SK-N-DZ (cell line): ENCODE results near the gene RUFY4.
"Not testable (repeated sequence)": the region's sequence is repeated elsewhere in the genome, so short reads cannot be mapped to it uniquely, and the experiment has no call there.

Source experiments
- DNase-seq: peaks from one replicate; pipeline ENCODE4 v3.0.0-alpha.2; 2015; ENCODE audit warnings: low spot score

The RUFY4 gene

DNA sequence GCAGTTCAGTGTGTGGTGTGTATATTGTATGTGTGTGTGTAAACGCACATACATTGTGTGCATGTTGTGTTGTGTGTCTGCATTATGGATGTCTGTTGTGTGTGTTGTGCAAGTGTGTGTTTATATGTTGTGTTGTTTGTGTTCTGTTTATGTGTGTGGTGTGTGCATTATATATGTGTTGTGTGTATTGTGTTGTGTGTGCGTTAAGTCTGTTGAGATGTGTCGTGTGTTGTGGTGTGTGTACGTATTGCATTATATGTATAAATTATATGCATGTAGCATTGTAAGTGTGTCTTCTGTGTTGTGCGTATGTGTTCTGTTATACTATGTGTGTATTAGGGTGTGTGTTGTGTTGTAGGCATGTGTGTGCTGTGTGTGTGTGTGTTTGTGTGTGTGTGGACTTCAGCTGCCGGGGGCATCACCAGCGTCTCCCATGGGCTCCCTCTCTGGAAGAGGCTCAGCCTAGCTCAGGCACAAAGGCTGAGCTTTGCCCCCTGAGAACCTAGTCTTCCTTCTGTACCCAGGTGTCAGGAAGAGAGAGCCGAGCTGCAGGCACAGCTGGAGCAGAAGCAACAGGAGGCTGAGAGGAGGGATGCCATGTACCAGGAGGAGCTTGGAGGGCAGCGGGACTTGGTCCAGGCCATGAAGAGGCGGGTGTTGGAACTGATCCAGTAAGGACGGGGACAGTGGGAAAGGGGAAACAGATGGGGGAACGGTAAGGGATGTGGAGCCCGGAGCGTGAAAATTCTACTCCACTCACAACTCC, 13.7 kb downstream of the RUFY4 start:
- no peak for DNase-seq

DNA sequence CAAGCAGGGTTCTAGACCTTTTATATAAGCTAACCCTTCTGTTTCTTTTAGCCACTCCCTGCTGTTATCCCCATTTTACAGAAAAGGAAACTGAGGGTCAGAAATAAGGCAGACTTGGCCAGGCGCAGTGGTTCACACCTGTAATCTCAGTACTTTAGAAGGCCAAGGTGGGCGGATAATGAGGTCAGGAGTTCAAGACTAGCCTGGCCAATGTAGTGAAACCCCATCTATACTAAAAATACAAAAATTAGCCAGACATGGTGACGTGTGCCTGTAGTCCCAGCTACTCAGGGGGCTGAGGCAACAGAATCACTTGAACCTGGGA, 14.3 kb downstream of the RUFY4 start:
- no peak for DNase-seq

DNA sequence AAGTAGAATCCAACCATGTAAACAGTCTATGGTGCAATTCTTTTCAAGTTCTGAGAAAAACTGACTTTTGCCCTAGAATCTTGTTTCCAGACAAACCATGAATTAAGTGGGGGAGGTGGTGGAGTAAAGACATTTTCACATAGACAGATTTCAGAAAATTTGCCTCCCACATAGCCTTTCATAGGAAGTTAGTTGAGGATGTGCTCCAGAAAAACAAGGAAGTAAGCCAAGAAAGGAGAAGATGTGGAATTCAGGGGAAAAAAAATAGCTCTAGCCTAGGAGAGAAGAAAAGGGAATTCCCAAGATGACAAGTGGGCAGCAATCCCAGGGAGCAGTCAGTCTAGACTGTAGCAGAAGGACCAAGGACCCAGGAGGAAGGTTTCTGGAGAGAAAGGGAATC, 17.4 kb downstream of the RUFY4 start:
- DNase-seq = no peak

DNA sequence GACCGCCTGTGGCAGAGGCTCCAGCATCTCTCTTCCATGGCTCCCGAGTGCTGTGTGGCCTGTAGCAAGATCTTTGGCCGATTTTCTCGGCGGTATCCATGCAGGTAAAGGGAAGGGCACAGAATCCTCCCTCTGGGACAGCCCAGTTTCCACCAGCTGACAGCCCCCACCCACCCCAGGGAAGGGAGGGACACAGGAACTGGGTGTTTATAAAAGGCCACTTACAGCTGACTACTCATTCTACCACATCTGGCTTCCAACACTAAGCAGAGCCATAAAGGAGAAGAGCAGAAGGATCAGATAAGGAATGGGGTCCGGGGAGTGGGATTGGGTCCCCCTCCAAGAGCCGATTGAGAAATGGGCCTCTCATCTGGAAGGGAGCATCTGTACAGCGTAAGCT, 20.2 kb downstream of the RUFY4 start:
- DNase-seq = no peak

DNA sequence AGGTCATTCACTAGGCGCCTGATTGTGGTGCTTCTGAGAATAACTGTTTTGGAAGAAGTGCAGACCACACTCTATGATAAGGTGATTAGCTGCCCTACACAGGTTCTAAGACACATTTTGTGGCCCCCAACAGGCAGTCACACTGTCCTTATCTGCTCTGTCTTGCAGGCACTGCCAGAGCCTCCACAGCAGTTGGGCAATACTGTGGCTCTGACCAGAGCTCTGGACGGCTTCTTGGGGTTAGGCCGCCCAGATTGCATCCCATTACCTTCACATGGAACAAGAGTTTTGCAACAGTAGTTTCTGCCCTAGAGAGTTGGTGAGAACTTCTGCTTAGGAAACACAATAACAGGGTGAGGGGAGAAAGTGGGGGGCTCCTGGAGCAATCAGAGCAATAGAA, 22.7 kb downstream of the RUFY4 start:
- no peak for DNase-seq

DNA sequence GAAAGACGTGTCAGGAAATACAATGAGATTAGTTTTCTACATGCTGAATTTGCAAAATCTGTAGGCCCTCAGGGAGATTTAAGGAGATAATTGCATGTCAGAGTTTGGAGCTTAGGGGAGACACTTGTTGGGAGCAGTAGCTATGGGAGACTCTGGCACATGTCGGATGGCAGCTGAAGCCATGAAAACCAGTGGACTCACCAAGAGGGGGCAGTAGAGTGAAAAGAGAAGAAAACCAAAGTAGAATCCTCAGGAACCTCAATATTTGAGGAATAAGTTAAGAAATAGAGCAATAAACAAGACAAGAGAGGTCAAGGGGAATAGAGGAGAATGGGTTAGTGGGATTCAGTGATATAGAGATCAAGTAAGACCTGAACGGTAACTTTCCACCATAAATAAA, 24.8 kb downstream of the RUFY4 start:
- DNase-seq = no peak

DNA sequence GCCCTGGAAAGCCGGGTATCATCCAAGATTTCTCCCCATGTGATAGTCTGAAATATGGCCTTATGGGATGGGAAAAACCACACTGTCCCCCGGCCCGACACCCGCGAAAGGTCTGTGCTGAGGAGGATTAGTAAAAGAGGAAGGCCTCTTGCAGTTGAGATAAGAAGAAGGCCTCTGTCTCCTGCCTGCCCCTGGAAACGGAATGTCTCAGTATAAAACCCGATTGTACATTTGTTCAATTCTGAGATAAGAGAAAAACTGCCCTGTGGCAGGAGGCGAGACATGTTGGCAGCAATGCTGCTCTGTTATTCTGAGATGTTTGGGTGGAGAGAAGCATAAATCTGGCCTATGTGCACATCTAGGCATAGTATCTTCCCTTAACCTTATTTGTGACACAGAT, 26.8 kb downstream of the RUFY4 start:
- DNase-seq = no peak

DNA sequence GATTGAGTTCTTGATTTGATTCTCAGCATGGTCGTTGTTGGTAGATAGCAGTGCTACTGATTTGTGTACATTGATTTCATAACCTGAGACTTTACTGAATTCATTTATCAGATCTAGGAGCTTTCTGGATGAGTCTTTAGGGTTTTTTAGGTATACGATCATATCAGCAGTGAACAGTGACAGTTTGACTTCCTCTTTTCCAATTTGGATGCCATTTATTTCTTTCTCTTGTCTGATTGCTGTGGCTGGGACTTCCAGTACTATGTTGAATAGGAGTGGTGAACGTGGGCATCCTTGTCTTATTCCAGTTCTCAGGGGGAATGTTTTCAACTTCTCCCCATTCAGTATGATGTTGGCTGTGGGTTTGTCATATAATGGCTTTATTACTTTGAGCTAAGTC, 28.9 kb downstream of the RUFY4 start:
- DNase-seq = no peak

DNA sequence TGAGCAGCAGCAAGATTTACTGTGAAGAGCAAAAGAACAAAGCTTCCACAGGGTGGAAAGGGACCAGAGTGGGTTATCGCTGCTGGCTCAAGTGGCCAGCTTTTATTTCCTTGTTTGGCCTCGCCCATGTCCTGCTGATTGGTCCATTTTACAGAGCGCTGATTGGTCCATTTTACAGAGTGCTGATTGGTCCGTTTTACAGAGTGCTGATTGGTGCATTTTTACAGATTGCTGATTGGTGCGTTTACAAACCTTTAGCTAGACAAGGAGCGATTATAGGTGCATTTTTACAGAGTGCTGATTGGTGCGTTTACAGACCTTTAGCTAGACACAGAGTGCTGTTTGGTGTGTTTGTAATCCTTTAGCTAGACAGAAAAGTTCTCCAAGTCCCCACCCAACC, 39.8 kb downstream of the RUFY4 start:
- DNase-seq = not testable (repeated sequence)

DNA sequence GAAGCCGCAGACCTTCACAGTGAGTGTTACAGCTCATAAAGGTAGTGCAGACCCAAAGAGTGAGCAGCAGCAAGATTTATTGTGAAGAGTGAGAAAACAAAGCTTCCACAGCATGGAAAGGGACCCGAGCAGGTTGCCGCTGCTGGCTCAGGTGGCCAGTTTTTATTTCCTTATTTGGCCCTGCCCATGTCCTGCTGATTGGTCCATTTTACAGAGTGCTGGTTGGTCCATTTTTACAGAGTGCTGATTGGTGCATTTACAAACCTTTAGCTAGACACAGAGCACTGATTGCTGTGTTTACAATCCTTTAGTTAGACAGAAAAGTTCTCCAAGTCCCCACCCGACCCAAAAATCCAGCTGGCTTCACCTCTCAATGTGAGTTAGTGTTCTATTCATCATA, 52.7 kb downstream of the RUFY4 start:
- not testable (repeated sequence) for DNase-seq

DNA sequence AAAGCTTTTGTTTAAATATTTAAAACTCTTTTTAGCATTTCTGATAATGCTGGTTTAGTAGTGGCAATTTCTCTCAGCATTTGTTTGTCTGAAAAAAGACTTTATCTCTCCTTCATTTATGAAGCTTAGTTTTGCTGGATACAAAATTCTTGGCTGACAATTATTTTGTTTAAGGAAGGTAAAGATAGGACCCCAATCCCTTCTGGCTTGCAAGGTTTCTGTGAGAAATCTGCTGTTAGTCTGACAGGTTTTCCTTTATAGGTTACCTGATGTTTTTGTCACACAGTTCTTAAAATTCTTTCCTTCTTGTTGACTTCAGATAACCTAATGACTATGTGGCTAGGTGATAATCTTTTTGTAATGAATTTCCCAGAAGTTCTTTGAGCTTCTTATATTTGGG, 53.2 kb downstream of the RUFY4 start:
- DNase-seq = not testable (repeated sequence)

DNA sequence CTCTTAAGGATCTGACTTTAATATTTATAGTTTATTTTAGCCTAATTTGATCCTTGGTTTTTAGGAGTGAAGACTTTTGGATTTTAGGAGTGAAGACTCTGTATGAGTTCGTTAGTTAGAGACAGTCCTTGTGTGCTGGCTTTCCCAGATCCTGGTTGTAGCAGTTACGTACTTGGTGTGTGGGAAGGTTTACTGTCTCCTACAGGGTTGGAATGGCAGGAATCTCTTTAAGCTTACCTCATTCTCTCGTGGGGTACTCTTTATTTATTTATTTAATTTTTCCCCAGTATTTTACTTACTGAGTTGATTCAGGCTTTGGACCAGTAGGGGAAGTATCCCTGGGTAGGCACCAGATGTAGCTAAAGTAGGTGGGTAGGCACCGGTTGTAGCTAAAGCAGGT, 54.9 kb downstream of the RUFY4 start:
- no peak for DNase-seq

DNA sequence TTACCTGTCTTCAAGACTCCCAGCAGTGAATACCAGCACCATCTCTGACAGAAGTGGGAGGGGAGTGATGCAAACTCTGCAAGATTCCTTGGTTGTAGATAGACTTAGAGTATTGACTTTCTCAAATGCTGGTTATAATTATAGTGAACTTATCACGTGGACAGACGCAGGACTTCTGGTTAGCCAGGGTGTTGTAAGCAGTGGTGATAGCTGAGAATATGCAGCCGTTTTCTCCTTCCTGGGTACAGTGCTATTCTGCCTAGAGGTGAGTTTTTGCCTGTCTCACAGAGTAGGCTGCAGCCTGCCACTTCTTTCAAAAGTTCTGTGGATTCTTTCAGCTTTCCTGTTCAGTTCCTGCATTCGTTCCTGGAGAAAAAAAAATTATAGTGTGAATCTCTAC, 56.0 kb downstream of the RUFY4 start:
- no peak for DNase-seq

DNA sequence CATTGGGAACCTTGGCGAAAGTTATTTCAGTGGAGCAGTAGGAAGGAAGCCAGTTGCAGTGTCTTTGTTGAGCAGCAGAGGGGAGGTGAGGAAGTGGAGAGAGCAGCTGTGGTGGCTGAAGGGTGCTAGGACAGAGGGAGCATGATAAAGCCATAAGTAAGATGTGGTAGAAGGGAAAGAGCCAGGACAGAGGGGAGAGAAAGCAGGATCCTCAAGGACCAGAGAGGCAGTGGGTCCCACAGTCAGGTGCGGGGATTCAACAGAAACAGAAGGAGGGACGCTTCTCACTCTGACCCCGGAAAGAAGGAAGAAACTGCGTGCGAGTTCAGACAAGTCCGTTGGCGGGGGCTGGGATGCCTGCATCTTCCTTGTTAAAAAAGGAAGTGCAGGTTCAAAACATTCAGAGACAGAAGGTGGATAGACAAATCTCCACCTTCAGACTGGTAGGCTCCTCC, 56.6 kb downstream of the RUFY4 start, which contains the start of gene CXCR2:
TSS of gene CXCR2 (plus strand) at position 403 of the 455 bp plus-strand sequence. CDS start 8,774 bp downstream, outside the sequence.
- no peak for DNase-seq

DNA sequence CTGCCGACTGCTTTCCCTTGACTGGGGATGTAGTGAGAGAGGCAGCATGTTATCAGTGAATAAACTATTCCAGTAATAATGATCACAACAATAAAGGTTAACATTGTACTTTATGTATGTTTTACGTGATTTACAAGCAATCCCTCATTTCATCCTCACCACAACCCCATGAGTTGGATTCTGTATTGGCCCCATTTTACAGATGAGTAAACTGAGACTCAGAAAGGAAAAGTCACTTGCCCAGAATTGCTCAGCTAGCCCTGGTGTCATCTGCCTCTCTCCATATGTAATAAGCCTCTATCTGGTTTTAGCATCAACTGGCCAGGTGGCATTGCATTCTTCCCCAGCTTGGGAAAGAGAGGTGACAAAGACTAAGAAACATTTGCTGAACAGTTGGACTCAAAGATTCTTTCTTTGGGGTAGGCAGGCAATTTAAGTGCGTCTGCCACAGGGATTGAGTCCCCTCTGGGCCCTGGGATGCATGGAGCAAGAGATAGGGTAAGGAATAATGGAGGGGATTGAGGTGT, 58.9 kb downstream of the RUFY4 start:
- DNase-seq = no peak

DNA sequence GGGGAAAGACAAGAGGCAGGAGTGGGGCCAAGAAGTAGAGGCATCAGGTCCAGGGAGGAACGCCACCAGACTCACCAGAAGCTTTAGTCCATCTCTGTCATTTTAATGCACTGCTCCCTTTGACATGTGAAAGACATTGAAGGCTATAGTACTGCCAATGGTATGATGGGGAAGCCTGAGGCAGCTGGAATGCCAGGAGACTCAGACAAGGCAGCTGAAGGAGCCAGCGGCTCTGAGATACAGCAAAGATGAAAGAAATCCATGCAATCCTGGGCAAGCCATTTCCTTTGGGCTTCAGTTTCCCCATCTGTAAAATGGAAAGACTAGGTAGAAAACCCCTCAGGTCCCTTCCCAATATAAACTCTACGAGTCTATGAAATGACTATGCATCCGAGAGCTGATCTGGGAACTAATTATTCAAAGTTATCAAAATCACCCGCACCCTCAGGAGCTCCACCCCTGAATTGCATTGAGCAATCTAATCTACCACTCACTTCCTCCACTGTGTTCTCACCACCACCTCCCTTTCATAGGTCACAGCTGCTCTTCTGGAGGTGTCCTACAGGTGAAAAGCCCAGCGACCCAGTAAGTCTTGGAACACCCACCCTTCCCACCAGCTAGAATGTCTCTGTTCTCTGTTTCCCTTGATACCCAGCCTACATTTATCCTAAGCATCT, 59.9 kb downstream of the RUFY4 start:
- no peak for DNase-seq

DNA sequence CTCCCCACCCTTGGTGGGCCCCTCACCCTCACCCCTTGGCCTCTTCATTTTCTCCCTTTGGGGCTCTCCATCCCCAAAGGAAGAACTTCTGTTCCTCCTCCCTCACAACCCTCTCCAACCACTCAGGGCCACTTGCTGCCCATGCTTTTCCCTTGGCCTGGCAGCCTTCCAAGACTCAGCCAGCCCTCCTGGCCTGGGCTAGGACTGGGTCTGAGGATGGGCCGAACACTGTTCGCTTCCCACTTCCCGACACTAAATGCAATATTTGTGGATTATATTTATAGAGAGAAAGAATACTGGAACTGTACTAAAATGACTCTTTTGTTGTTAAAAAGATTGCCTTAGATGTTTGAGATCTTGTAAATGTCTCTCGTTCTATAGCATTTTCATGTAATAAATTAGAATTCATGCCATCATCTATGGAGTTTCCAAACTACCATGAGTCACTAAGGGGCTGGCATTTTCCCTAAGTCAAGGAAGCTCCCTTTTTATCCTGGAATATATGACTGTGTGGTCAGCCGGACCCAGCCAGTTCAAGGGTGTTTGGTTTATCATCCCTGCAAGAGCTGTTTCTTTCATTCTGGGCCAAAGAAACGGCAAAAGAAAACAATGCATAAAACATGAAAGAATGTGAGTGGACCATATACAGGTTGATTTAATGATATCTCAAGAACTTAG, 60.5 kb downstream of the RUFY4 start:
- no peak for DNase-seq

DNA sequence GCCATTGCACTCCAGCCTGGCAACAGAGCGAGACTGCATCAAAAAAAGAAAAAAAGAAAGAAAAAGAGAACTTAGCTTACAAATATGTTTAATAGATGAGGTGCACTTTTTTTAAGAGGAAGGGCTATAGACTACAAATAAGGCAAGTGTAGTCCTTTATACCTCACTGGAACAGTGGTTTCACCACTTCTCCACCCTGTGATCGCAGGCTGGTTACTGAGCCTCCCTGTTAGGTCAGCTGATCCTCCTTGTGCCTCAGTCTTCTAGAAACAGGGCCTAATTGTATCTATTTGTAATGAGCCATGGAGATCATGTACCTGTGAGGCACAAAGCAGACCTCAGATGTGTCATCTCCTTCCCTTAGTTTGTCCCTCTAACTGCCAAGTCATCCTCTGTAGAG, 61.3 kb downstream of the RUFY4 start:
- no peak for DNase-seq

DNA sequence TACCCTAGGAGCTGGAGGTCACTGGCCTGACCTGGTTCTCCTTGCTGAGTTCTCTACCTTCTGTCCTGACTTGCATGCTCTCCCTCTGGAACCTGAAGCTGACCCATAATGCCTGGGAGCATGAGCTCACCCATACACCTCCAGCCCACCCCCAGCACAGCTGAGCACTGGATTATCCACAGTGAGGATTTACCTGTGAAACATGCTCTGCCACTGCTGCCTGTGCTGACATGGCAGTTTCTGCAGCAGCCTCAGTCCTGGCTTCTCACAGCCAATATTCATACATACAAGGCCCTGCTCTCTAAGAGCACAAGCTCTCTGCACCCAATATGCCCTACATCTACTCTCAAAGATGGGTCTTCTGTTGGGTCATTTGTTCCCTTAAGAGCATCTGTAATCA, 61.8 kb downstream of the RUFY4 start:
- DNase-seq = no peak

DNA sequence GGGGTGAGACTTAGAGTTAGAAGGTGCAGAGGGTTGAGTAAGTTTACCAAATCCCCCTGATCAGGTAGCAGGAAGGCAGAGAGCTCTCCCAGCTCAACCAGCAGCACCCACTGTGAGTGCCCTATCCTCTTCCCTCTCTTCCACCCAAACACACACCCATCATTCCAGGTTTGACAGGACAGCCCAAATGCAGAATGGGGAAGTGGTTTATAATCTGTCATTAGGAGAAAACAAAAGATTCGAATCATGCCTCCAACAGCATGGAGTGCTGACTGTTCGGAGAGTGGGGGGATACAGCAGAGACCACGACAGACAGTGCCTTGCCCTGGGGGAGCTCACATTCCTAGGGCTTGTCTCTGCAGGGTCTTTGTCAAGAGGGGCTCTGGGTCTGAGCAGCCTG, 68.5 kb downstream of the RUFY4 start:
- no peak for DNase-seq

DNA sequence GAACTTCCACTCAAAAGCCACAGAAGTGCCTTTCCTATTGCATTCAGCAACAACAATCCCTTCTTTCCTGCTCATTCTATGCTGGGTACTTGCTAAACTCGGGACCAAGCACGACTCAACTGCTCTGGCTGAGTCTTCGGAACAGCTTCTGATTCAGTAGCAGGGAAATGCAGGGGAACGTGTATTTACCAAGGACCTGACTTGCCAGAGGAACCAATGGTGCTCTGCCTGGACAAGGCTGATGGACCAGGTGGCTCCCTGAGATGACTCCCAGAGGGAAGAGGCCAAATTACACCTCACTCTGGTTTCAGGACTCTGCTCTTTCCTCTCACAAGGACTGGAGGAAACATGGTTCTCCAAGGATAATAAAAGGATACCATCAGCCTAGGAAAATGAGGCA, 69.0 kb downstream of the RUFY4 start:
- DNase-seq = no peak
